ENCODE data around the gene TMOD3. TPM values are rescaled to one million over a fixed set of nuclear protein-coding genes. Genes with fewer than 3 reads are reported as not detected.

The TMOD3 gene
- total and polyA plus RNA-seq, 2 of the 4 experiments (the other 2 are of a cell fraction), result 10.7 to 22.0 TPM

GRCh38 chr15:51864408-51865056 is 35.1 kb downstream of the TMOD3 start:
- Histone ChIP-seq H3K4me1 (ENCODE audit: control insufficient read depth, insufficient read depth, low read length) (peaks cover 16% of the 10 kb centered on the region), H3K9me1 (ENCODE audit: insufficient read depth, low read length) (peaks cover 16% of the 10 kb centered on the region), H3K4me3 (ENCODE audit: insufficient read depth, low read depth, low read length) (no peak overlapping the region), H4K8ac (ENCODE audit: low read depth in 2 of 2, low read length in 2 of 2) (peak overlapping the region in 1 of 2 experiments; percentile 56; a peak in 2 of 4 replicates), H2BK5ac (ENCODE audit: low read depth, low read length, poor library complexity, severe bottlenecking) (peak overlapping the region; percentile 74), H4K20me1 (ENCODE audit: insufficient read depth, low read length) (peaks cover 21% of the 10 kb centered on the region; the same call in 1 of the 2 replicates), H3K9ac (ENCODE audit: low read depth, low read length) (no peak overlapping the region), H3K4me2 (ENCODE audit: low read depth, low read length) (no peak overlapping the region), H3K56ac (ENCODE audit: extremely low read depth, insufficient read depth, low read length) (no peak overlapping the region), H3K9me3 (ENCODE audit: control insufficient read depth, insufficient read depth, low read length) (no peaks in the 10 kb centered on the region), H3K4ac (ENCODE audit: low read depth, low read length) (peak overlapping the region; percentile 4; the same call in 1 of the 2 replicates), H3K27ac (ENCODE audit: insufficient read depth, low read length) (no peak overlapping the region), H3K27me3 (ENCODE audit: control insufficient read depth, insufficient read depth, low read length) (no peaks in the 10 kb centered on the region), H2BK15ac (ENCODE audit: low read depth, low read length) (no peak overlapping the region; the same call in 2 of the 3 replicates), H2AK5ac (ENCODE audit: low read depth, low read length) (no peak overlapping the region; the same call in 1 of the 2 replicates), H3K36me3 (ENCODE audit: control insufficient read depth, insufficient read depth, low read length) (peaks cover 9% of the 10 kb centered on the region), H4K91ac (ENCODE audit: insufficient read depth, low read depth, low read length) (no peak overlapping the region), H4K5ac (ENCODE audit: low read depth, low read length) (peak overlapping the region; percentile 64; the same call in 1 of the 2 replicates), H3K79me1 (ENCODE audit: low read depth in 1 of 2, low read length in 2 of 2) (peaks cover 59 to 84% of the 10 kb centered on the region in 2 experiments), H3K23ac (ENCODE audit: low read depth, low read length) (peak overlapping the region; percentile 21; the same call in 1 of the 2 replicates), H2AFZ (replicated peaks; ENCODE audit: low read length, poor library complexity) (no peak overlapping the region), H2BK20ac (ENCODE audit: low read depth, low read length) (no peak overlapping the region), H3K18ac (ENCODE audit: low read depth, low read length) (peak overlapping the region; percentile 33; the same call in 1 of the 2 replicates), H2AK9ac (replicated peaks; ENCODE audit: low read depth, low read length, poor library complexity) (no peak overlapping the region), H3K14ac (replicated peaks; ENCODE audit: low read depth, low read length) (peak overlapping the region; percentile 30), H2BK120ac (ENCODE audit: low read depth, low read length) (no peak overlapping the region)
- 100% methylated on average over 1 of the region's 4 CpGs; no CpG with 5 or more reads in 1 of the 2 experiments for whole genome bisulfite sequencing, 2 experiments (ENCODE audit: extremely low coverage in 2 of 2, insufficient read length in 1 of 2)
- ChIA-PET CTCF (no interaction called here), POLR2A (ENCODE audit: unreplicated experiment) (no interaction called here)
- no TSS peak for BruUV-seq (replicated peaks)
- in situ Hi-C loops (cut with MboI; ENCODE audit: low sequenced_read_pairs) (no loop called here), dilution Hi-C loops (cut with HindIII; ENCODE audit: low sequenced_read_pairs, unreplicated experiment) (no loop called here), intact Hi-C loops (cut with micrococcal nuclease) (no loop called here)
- TF ChIP-seq MXI1 (IDR thresholded peaks at IDR 0.05; ENCODE audit: borderline replicate concordance, low read depth, low read length) (no peak), RCOR1 (IDR thresholded peaks at IDR 0.05; ENCODE audit: insufficient replicate concordance, low read length) (no peak)
- ATAC-seq (ENCODE audit: low read depth) (peak; percentile 7; the same call in 1 of the 2 replicates), DNase-seq (peak; percentile 47)

Measured in IMR-90 (cell line).